ENCODE data around the gene CP.
"Not testable (repeated sequence)": the region's sequence is repeated elsewhere in the genome, so short reads cannot be mapped to it uniquely, and the experiment has no call there.

Gene CP

DNA sequence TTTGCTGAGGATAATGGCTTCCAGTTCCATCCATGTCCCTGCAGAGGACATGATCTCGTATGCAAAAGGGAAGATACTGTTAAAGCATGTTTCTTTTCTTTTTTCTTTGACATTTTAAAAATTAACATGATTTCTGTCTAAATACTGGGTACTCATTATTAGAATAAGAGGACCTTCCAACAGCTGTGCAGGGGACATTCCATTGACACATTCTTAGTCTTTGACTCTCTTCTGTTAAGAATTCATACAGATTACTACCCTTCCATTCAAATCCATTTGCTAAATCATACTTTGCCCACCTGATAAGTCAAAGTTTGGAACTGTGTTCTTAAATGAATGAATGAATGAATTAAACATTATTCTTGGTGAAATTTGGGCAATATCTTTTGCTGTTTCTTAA, 5.1 kb upstream of the CP start:
- no peak for DNase-seq

DNA sequence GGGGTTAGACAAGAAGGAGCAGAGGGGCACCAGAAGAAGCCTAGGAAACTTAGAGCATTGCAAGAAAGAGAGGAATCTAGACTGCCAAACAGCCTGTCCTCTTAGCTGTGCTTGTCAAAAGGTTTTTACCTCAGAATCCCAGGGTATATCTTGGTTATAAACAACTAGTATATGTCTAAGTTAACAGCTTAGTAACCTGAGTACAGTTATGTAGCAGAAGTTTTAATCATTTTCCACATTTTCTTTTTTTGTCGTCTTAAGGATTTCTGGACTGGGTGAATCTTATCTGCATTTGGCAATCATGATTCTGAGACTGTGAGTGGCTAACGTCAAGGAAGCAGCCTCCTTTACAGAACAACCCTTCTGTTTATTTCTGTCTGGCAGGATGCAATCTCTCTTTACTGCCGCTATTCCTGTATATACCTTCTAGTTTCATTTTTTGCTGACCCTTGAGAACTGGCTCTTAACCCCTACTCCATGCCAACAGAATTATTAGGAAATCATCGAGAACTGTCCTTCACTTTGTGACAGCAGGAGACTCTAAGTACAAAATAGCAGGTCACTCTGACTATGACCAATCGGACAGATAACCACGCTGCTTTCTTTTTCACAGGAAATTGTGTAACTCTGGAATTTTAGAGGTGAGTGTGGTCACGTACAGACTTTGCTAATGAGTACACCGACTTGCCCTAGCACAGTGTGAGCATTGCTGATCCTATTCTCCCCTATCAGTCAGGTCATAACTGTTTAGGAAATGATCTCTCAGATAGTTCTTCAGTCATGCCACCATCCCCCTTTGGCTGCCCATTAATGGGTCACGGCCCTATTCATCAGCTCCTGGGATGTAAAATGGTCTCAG, 3.3 kb upstream of the CP start:
- DNase-seq = peak; percentile 88

DNA sequence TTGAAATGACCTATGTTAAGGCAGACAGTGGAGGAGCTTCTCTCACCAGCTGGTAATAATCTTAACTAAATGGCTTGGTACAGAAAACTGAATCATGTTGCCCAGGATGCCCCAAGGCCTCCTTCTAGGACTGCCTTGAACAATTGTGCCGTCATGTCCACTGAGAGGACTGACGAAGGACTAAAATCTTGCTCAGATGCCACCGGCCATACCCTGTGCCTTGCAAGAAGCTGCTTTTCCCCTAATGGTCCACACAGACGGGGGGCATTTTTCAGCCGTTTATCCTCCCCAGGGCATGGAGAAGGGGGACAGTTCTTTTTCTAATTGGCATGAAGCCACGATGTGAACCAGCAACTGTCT, 1.8 kb upstream of the CP start:
- DNase-seq = no peak

DNA sequence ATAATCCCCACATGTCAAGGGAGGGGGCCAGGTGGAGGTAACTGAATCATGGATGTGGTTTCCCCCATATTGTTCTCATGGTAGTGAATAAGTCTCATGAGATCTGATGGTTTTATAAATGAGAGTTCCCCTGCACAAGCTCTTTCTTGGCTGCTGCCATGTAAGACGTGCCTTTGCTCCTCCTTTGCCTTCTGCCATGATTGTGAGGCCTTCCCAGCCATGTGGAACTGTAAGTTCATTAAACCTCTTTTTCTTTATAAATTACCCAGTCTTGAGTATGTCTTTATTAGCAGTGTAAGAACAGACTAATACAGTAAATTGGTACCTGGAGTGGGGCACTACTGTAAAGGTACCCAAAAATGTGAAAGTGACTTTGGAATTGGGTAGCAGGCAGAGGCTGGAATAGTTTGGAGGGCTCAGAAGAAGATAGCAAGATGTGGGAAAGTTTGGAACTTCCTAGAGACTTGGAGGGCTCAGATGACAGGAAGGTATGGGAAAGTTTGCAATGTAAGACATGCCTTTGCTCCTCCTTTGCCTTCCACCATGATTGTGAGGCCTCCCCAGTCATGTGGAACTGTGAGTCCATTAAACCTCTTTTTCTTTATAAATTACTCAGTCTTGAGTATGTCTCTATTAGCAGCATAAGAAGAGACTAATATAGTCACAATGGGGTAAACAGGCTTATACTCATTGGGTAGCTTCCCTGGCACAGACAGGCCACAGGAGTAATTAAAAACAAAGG, 2.1 kb downstream of the CP start:
- not testable (repeated sequence) for DNase-seq

DNA sequence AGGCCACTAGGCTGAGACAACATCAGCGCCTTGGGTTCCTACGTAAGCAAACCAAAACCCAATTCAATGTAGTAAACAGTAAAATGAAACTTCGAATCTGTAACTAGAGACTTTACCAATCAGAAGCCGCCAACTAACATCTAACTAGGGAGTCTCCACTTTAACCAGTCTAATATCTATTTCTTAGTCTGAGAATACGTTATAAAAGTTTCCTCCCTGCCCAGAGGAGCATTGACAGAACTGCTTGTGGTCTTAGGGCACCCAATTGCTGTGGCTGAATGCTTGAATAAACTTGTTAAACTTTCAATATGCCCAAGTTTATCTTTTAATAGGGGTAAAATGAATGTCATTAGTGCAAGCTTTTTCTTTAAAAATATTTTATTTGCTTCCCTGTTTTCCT, 4.3 kb downstream of the CP start:
- no peak for DNase-seq

DNA sequence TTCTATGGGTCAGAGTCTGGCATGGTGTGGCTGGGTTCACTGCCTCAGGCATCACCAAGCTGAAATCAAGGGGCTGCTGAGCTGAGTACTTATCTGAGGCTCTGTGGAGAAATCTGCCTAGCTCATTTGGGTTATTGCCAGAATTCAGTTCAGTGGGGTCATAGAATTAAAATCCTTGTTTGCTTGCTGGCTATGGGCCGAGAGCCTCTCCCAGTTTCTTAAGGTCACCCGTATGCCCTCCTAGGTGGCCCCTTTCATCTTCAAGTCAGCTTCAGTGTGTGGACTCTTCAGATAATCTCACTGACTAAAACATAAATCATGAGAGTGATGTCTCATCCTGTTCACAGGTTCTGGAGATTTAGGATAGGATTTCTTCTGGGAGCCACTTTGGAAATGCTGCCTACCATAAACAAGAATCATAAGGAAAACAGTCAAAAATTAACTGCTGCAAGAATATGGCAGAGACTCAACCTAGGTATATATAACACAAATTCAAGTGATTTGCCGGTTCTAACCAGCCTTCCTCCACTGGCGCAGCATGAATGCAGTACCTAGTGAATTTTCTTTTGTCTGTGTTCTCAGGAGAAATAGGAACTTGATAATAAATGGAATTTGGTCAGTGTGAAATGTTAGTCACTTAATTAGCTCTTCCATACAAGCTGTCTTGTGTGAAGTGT, 5.3 kb downstream of the CP start:
- no peak for DNase-seq

DNA sequence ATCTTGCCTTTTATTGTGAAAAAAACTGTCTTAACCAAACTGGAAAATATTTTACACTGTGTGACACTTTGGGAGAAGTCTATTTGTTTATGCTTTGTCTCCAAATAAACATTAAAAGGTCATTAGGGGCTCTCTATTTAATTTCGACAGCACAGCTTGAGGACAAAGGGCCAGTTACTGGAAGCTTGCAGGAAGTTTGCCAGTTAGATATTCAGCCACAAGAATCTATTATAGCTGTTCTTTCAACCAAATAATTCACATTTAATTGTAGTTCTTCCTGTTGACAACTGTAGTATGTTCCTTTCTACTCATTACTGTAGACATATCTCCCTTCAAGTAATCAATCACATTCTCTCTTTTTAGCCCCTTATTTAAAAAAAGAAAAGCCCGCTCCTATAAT, 6.1 kb downstream of the CP start:
- no peak for DNase-seq

DNA sequence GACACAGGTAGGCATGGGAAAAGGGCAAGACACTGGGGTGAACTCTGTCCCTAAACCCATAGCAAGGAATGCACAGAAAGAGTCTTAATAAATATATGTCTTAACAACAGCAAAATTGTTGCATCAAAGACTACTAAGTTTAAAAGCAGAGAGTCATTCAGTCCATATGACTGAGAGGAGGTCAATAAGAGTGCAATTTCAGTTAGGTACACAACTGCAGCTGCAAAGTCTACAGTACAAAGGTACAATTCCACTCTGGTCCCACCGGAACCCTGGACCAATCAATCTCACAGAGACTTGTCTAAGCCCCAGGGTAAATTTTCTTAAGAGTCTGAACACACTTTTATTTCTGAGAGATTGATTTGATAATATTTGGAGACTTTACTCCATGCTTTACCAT, 6.9 kb downstream of the CP start:
- DNase-seq = no peak

DNA sequence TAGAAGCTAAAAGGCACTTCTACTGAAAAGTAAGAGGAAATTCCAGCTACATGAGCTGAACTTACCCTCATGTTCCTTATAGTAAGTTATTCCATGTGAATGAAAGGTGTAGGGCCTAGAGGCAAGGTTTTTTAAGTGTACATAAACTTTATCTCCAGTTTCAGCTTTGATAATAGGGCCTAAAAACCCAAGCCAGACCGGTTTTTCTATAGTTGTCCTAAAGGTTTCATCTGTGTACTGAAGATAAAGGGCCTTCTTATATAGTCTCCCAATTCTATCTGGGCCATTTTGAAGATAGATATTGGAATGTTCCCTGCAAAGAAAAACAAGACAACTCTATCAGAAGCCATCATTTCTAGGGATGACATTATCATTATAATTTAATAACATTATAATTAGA, 9.2 kb downstream of the CP start:
- no peak for DNase-seq

DNA sequence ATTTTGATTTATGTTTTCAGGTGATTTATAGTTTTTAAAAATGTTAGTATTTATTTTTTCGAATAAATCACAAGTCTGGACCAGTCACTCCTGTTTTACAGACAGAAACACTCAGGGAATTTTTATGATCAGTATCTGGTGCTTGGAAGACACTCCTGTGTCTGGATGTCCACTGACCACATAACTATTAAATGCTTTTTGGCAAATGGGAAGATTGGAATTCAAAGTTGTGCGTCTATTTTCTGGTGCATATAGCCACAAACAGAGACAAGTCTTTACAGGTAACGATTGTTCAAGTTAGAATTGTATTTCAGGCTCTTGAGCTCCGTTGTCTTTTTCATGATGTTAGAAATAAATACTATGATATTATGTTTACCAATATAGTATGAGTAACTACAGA, 12.2 kb downstream of the CP start:
- no peak for DNase-seq

DNA sequence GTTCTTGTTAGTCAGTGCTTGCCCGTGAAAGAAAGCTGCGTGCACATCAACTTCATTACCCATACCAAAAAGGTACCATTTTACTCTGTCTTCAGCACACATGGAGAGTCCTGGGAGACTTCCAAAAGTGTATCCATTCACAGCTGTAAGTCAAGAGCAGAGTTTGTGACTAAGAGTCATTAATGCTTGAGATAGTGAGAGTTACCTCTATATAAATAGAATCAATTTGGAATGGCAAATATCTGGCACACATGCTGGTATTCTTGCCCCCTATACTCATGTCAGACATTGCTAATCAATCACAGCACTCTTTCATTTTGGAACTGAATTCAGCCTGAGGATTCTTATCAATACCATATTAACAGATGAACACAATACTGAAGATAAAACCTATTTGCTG, 14.2 kb downstream of the CP start:
- no peak for DNase-seq

DNA sequence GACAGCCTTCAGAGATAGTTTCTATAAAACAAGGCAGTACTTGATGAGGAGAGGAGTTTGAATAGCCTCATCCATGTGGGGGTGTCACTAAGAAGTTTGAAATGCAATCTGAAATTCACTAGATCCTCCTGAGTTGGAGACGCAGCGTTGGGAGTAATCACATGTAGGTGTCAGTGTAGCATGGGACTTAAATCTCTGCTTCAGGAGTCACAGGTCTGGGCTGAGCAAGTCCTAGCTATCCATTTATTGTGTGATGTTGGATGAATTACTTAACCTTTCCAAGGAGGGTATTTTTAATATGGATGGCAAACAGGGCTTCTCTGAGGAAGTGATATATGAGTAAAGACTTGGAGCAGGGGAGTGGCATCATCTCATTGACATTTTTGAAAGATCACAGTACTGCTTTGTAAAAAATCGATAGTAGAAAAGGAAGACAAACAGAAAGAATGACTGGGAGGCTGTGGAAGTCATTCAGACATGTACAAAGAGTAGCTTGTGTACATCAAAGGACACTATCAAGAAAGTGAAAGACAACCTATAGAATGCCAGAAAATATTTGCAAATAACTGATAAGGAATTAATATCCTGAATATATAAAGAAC, 17.1 kb downstream of the CP start:
- no peak for DNase-seq

DNA sequence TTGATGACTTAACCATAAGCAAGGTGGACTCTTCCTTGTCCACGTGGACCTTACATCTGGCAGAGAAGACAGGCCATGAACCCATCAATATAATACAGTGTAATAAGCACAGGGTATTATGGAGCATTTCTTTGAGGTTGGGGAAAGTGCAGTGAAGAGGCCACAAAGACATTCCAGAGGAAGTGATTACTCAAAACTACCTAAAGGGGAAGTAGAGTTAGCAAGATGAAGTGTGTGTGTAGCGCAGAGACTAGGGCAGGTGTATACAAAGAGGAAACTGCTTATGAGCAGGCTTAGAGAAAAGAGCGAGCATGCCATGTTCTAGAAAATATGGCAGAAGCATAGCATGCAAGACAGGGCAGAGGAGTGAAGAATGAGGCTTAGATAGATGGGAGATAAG, 17.9 kb downstream of the CP start:
- no peak for DNase-seq

DNA sequence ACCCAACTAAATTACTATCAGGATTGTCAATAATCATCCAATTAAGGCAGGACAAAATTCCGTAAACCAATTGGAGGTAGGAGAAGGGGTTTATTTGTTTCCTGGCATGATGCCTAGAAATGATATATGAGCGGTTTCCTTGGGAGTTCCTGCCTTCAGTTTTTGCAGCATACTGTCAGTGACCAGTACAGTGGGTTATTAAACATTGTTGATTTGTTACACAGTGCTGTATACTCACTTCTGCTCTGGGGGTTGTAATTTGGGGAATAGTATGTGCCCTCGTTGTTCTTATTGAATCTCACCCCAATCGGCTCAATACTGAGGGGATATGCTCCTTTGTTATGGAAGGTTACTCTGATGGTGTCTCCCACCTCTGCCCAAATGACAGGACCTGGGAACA, 22.2 kb downstream of the CP start:
- peak; percentile 59 for DNase-seq

DNA sequence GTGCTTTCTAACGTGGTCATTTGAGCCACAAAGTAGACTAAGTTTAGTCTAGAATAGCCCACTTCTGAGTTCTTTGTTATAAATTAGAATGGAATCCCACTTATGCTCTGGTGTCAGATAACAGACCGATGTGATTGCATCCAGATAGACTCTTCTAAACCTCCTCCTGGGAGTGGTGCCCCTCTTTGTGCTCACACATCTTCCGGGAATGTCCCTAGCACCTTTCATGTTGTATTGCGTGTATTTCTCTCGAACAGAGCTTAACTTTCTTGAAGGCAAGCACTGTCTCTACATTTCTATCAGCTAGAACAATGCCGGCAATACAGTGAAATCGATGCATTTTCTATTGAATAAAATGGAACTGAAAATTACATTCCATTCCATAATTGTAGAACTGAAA, 23.0 kb downstream of the CP start:
- peak; percentile 34 for DNase-seq

DNA sequence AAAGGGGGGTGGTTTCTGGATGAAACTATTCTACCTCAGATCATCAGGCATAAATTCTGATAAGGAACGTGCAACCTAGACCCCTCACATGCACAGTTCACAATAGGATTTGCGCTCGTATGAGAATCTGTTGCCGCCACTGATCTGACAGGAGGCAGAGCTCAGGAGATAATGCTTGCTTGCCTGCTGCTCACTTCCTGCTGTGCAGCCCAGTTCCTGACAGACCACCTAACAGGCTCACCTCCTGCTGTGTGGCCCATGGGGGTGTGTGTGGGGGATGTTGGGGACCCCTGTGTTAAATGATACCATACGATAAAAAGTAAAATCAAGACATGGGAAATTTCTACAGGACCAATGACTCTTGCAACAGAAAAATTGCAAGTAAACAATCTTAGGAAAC, 24.0 kb downstream of the CP start:
- no peak for DNase-seq

DNA sequence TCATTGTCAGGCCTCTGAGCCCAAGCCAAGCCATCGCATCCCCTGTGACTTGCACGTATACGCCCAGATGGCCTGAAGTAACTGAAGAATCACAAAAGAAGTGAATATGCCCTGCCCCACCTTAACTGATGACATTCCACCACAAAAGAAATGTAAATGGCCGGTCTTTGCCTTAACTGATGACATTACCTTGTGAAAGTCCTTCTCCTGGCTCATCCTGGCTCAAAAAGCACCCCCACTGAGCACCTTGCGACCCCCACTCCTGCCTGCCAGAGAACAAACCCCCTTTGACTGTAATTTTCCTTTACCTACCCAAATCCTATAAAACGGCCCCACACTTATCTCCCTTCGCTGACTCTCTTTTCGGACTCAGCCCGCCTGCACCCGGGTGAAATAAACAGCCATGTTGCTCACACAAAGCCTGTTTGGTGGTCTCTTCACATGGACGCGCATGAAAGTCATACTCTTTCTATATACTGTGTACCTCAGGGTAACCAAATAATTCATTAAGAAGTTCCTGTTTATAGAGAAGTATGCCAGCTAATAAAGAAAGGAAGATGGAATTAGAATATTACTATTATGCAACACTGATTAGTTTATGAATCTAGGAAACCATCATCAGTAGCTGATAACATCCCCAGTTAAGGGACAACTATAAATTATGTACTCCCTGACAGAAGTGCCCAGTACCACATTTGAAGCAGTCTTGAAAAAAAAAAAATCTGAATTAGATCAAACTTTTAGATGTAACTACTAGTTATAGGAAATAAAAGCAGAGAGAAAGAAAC, 24.6 kb downstream of the CP start:
- DNase-seq = not testable (repeated sequence)

DNA sequence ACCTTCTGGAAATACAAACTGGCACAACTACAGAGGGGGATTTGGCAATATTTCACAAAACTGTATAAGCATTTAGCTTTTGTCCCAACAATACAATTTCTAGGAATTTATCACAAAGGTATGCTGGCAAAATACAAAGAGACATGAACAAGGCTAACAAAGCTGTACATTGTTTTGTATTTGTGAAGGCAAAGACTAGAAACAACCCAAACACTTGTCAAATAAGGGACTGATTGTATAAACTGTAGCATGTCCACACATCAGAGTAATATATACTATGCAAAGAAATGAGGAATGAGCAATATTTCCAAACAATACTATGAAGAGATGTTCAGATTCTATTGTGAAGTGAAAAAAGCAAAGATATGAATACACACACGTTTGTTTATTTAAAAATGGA, 26.4 kb downstream of the CP start:
- no peak for DNase-seq

DNA sequence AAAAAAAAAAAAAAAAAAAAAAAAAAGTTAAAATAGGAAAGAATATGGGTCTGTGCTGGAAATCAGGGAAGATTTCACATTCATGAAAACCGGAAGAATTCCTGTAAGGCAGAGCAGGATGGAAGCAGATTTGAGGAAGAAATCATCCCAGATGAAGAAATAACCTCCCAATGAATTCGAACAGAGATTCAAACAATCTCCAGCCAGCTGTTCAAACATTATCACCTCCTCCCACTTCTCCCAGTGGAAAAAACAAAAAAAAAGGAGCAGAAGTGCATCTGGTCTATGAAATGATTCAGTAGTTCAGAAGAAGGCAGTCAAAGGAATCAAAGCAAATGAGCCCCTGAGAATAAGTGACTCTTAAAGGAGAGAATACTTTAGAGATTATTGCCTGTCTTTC, 33.1 kb downstream of the CP start:
- DNase-seq = no peak

DNA sequence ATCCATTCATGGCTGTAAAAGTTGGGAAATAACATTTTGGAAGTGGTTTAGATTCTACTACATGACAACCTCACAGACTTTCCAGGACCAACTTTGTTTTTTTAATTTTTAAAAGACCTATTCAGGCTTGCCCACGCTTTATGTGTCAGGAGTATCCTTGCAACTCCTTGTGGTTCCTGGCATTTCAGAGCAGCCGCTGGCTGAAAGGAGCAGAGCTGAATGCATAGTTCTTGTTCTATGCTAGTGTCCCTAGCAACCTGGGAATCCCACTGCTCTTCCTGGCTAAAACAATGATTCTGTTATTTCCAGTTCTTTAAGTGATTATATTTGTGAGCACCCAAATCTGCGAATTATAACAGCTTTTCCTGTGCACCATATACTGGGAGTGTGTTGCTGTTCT, 34.9 kb downstream of the CP start:
- no peak for DNase-seq

DNA sequence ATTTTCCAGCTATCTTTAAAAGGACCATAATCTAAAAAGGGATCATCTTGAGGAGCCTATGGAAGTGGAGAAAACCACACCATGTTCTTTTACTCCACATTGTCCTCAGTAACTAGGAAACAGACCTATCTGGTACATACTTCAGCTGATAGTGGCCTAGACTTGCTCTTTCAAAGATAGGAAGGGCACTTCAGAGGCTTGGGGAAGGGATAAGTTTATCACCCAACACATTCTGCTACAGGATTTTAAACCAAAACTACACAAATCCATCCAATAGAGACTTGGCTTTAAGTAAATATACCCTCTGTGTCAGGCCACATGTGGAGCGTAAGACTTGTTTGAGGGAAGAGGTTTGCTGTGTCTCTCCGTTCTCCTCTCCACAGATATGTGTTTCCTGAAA, 35.4 kb downstream of the CP start:
- DNase-seq = no peak

DNA sequence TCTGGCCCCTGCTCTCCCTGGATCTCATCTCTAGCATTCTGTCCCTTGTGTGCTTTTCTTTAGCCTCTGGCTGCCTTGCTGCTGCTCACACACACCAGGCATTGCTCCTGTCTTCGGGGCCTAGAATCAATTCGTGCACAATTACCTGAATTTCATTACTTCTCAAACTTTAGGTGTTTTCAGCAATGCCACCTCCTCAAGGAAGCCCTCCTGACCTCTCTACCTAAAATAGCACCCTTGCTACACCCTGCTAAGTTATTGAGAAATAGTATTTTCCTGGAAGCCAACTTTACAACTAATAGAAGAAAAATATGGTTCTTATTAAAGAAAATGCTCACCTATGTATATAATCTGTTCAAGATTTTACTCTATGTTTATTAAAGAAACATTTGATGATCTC, 40.4 kb downstream of the CP start:
- DNase-seq = no peak

DNA sequence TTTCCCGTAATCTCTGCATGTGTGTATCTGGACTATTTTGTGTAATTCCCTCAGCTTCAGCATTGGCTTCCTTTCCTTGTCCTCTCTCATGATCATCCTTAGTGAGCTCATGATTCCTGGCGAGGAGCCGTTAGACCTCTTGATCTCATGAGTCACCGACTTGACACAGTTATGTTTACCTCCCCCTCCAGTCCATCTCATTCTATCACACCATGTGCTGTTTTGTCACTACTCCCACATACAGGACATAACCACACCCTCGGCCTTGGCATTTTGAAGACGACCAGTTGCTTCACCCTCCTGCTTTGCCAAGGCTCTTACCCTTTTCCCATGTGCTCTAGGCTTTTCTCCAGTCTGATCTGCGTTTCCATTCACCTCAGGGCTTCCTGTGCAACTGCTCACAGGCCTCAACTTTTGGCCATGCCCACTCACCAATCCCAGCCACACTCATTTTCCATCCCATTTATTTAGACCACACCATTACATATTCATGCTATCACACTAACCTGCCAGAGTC, 41.5 kb downstream of the CP start:
- DNase-seq = peak; percentile 100
